A673 (cell line): ENCODE results near the gene SHOX.

Source experiments
- EZH2 ChIP-seq: fragments of 200-600 bp; sonication (generic); IDR thresholded peaks from 2 replicates; pipeline ENCODE4 v1.6.1; 2017; ENCODE audit warnings: borderline replicate concordance, low read depth, mild to moderate bottlenecking, mixed read lengths, antibody characterized with exemption, low read length; ENCODE audit not compliant: poor library complexity, severe bottlenecking
- TF ChIP-seq, protein P1 (sequence below): fragments of 300-800, 200-600 bp; sonication (generic); conservative IDR thresholded peaks from 2 replicates; pipeline ENCODE4 v1.5.1; 2017; ENCODE audit warnings: low read depth, mild to moderate bottlenecking, antibody characterized with exemption, low read length, moderate library complexity, mixed read lengths

- TF ChIP-seq, protein P1, sequence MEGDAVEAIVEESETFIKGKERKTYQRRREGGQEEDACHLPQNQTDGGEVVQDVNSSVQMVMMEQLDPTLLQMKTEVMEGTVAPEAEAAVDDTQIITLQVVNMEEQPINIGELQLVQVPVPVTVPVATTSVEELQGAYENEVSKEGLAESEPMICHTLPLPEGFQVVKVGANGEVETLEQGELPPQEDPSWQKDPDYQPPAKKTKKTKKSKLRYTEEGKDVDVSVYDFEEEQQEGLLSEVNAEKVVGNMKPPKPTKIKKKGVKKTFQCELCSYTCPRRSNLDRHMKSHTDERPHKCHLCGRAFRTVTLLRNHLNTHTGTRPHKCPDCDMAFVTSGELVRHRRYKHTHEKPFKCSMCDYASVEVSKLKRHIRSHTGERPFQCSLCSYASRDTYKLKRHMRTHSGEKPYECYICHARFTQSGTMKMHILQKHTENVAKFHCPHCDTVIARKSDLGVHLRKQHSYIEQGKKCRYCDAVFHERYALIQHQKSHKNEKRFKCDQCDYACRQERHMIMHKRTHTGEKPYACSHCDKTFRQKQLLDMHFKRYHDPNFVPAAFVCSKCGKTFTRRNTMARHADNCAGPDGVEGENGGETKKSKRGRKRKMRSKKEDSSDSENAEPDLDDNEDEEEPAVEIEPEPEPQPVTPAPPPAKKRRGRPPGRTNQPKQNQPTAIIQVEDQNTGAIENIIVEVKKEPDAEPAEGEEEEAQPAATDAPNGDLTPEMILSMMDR, result no peak
- TF ChIP-seq EZH2, result no peak
Measured at GRCh38 chrX:642436-643240, 12.0 kb downstream of the SHOX start.
